ENCODE results near the gene AUTS2.

GRCh38 chr7:69879989-69880388 is 281.7 kb downstream of the AUTS2 start:
- TF ChIP-seq MXI1 (IDR thresholded peaks at IDR 0.05; ENCODE audit: low read depth, low read length) (no peak), CTCF (IDR thresholded peaks at IDR 0.05 in 2 of 3, conservative IDR thresholded peaks at IDR 0.05 in 1 of 3; ENCODE audit: control insufficient read depth in 2 of 3, extremely low read depth in 1 of 3, insufficient read depth in 1 of 3, low read depth in 3 of 3, low read length in 3 of 3) (no peak)

Data from GM12878 (cell line).